IMR-90 (cell line): ENCODE results near the gene NME7. TPM values are rescaled to one million over a fixed set of nuclear protein-coding genes. Genes with fewer than 3 reads are reported as not detected.

Source experiments
- ATAC-seq: fragments of 200-7000 bp; cut with Tn5 transposase; 2 replicates; pipeline ENCODE4 v1.9.1; 2020; ENCODE audit warnings: low read depth, mild to moderate bottlenecking, moderate library complexity
- BruUV-seq: library from RNA; stranded (reverse); fragments of 400-500 nt; replicated peaks from 2 replicates; lab custom pipeline; 2021; lab: Mats Ljungman, UMichigan
- CTCF ChIA-PET: fragments of 300-600 bp; formaldehyde crosslinking; extraction: SDS; loops from one replicate; lab custom pipeline; 2021; ENCODE audit warnings: antibody characterized with exemption; lab: Yijun Ruan, JAX
- POLR2A ChIA-PET: fragments of 300-600 bp; sonication (Branson Sonifier 250); formaldehyde crosslinking; loops from one replicate; lab custom pipeline; 2022; ENCODE audit warnings: antibody characterized with exemption; ENCODE audit not compliant: unreplicated experiment; lab: Charles Lee
- DNase-seq: peaks from one replicate; pipeline ENCODE4 v3.0.0; 2013
- H2AFZ ChIP-seq: replicated peaks from 2 replicates; pipeline ENCODE3; 2013; ENCODE audit warnings: low read length, mild to moderate bottlenecking; ENCODE audit not compliant: poor library complexity
- H2AK5ac ChIP-seq: 2 replicates; pipeline ENCODE4 v1.6.1; 2013; ENCODE audit warnings: low read depth, low read length, inconsistent platforms
- H2AK9ac ChIP-seq: replicated peaks from 2 replicates; pipeline ENCODE3; 2013; ENCODE audit warnings: mild to moderate bottlenecking, low read depth, low read length, moderate library complexity; ENCODE audit not compliant: poor library complexity
- H2BK120ac ChIP-seq: 2 replicates; pipeline ENCODE4 v1.6.1; 2013; ENCODE audit warnings: low read depth, low read length, inconsistent platforms
- H2BK15ac ChIP-seq: 3 replicates; pipeline ENCODE4 v1.6.1; 2013; ENCODE audit warnings: low read depth, low read length, inconsistent platforms
- H2BK20ac ChIP-seq: 2 replicates; pipeline ENCODE4 v1.6.1; 2013; ENCODE audit warnings: low read depth, mild to moderate bottlenecking, inconsistent platforms, low read length, moderate library complexity
- H2BK5ac ChIP-seq: 2 replicates; pipeline ENCODE4 v1.6.1; 2013; ENCODE audit warnings: mild to moderate bottlenecking, low read depth, low read length, inconsistent platforms; ENCODE audit not compliant: poor library complexity, severe bottlenecking
- H3K14ac ChIP-seq: replicated peaks from 2 replicates; pipeline ENCODE4 v1.6.1; 2013; ENCODE audit warnings: low read depth, low read length, inconsistent platforms
- H3K18ac ChIP-seq: 2 replicates; pipeline ENCODE4 v1.6.1; 2013; ENCODE audit warnings: low read depth, low read length, control low read depth
- H3K23ac ChIP-seq: 2 replicates; pipeline ENCODE4 v1.6.1; 2013; ENCODE audit warnings: low read depth, low read length, inconsistent platforms
- H3K27ac ChIP-seq: 2 replicates; pipeline ENCODE4 v1.5.1; 2013; ENCODE audit warnings: mild to moderate bottlenecking, control low read depth, low read length; ENCODE audit not compliant: insufficient read depth
- H3K27me3 ChIP-seq: 2 replicates; pipeline ENCODE4 v1.6.1; 2013; ENCODE audit warnings: low read length; ENCODE audit not compliant: control insufficient read depth, insufficient read depth
- H3K36me3 ChIP-seq: 2 replicates; pipeline ENCODE4 v1.6.1; 2013; ENCODE audit warnings: low read length, mixed read lengths; ENCODE audit not compliant: control insufficient read depth, insufficient read depth
- H3K4ac ChIP-seq: 2 replicates; pipeline ENCODE4 v1.6.1; 2013; ENCODE audit warnings: low read depth, low read length, inconsistent platforms
- H3K4me1 ChIP-seq: 2 replicates; pipeline ENCODE4 v1.6.1; 2013; ENCODE audit warnings: low read length, mixed read lengths; ENCODE audit not compliant: control insufficient read depth, insufficient read depth
- H3K4me2 ChIP-seq: 2 replicates; pipeline ENCODE4 v1.6.1; 2013; ENCODE audit warnings: low read depth, mild to moderate bottlenecking, control low read depth, low read length, moderate library complexity
- H3K4me3 ChIP-seq: 2 replicates; pipeline ENCODE4 v1.5.1; 2013; ENCODE audit warnings: low read depth, mild to moderate bottlenecking, control low read depth, low read length, moderate library complexity; ENCODE audit not compliant: insufficient read depth
- H3K56ac ChIP-seq: 2 replicates; pipeline ENCODE4 v1.6.1; 2013; ENCODE audit warnings: low read length, inconsistent platforms; ENCODE audit not compliant: insufficient read depth; ENCODE audit errors: extremely low read depth
- H3K79me1 ChIP-seq, 2 experiments: 2 replicates each; pipeline ENCODE4 v1.6.1; 2013; ENCODE audit warnings: low read length in 2 of 2, inconsistent platforms in 1 of 2, low read depth in 1 of 2
- H3K9ac ChIP-seq: 2 replicates; pipeline ENCODE4 v1.6.1; 2013; ENCODE audit warnings: low read depth, low read length, control low read depth
- H3K9me1 ChIP-seq: 2 replicates; pipeline ENCODE4 v1.6.1; 2013; ENCODE audit warnings: low read length, inconsistent platforms; ENCODE audit not compliant: insufficient read depth
- H3K9me3 ChIP-seq: 2 replicates; pipeline ENCODE4 v1.6.1; 2013; ENCODE audit warnings: low read length; ENCODE audit not compliant: control insufficient read depth, insufficient read depth
- H4K20me1 ChIP-seq: 2 replicates; pipeline ENCODE4 v1.6.1; 2013; ENCODE audit warnings: low read length, inconsistent platforms; ENCODE audit not compliant: insufficient read depth
- H4K5ac ChIP-seq: 2 replicates; pipeline ENCODE4 v1.6.1; 2013; ENCODE audit warnings: mild to moderate bottlenecking, low read depth, low read length, control low read depth
- H4K8ac ChIP-seq, 2 experiments: 2 replicates each; pipeline ENCODE4 v1.6.1; 2013; ENCODE audit warnings: low read depth in 2 of 2, low read length in 2 of 2, control low read depth in 1 of 2, inconsistent platforms in 1 of 2
- H4K91ac ChIP-seq: 2 replicates; pipeline ENCODE4 v1.6.1; 2013; ENCODE audit warnings: low read depth, low read length, inconsistent platforms; ENCODE audit not compliant: insufficient read depth
- BHLHE40 ChIP-seq: fragments of 150-350 bp; IDR thresholded peaks from 2 replicates; pipeline ENCODE4 v1.6.1; 2016; ENCODE audit warnings: mild to moderate bottlenecking, low read depth, low read length
- CEBPB ChIP-seq: IDR thresholded peaks from 2 replicates; pipeline ENCODE4 v1.6.1; 2012; ENCODE audit warnings: low read depth, low read length, improper control_type of control experiment
- CTCF ChIP-seq: conservative IDR thresholded peaks from 2 replicates; pipeline ENCODE4 v1.5.1; 2012; ENCODE audit warnings: mild to moderate bottlenecking, low read depth, low read length, improper control_type of control experiment
- FOS ChIP-seq: fragments of 150-350 bp; IDR thresholded peaks from 2 replicates; pipeline ENCODE4 v1.6.1; 2016; ENCODE audit warnings: low read depth, low read length
- MAFK ChIP-seq: IDR thresholded peaks from 2 replicates; pipeline ENCODE4 v1.6.1; 2012; ENCODE audit warnings: low read depth, low read length, improper control_type of control experiment
- NFE2L2 ChIP-seq: fragments of 150-350 bp; IDR thresholded peaks from 2 replicates; pipeline ENCODE4 v1.6.1; 2016; ENCODE audit warnings: low read depth, mild to moderate bottlenecking, low read length
- RCOR1 ChIP-seq: IDR thresholded peaks from 2 replicates; pipeline ENCODE4 v1.6.1; 2012; ENCODE audit warnings: mild to moderate bottlenecking, low read length, improper control_type of control experiment; ENCODE audit not compliant: insufficient replicate concordance
- WGBS, 2 experiments: methylation state at CpG; one replicate each; pipeline versions ENCODE4 v1.1.5 to v1.1.7; 2013; ENCODE audit warnings: missing lambda C conversion rate in 2 of 2; ENCODE audit not compliant: insufficient read length in 1 of 2; ENCODE audit errors: extremely low coverage in 2 of 2; 5-methylcytosine and 5-hydroxymethylcytosine counted together
- dilution Hi-C: fragments of 300-500 bp; cut with HindIII; formaldehyde crosslinking; loops from one replicate; pipeline ENCODE4 v1.14.3; 2018; ENCODE audit warnings: low sequenced_read_pairs; ENCODE audit not compliant: unreplicated experiment
- in situ Hi-C: fragments of 300-500 bp; cut with MboI; formaldehyde crosslinking; loops from 3 replicates; pipeline ENCODE4 v1.14.3; 2019; ENCODE audit warnings: low sequenced_read_pairs, inconsistent platforms, mixed read lengths
- intact Hi-C: fragments of 100-400 bp; cut with micrococcal nuclease; formaldehyde crosslinking; loops from 2 replicates; pipeline ENCODE4 v1.10.0; 2022
- polyA plus RNA-seq, 3 experiments: library from polyadenylated mRNA; depleted of rRNA; stranded (reverse); fragments of >200 nt; gene quantifications; 2 replicates each; pipeline ENCODE4 v1.2.3, GENCODE V29; 2012; ENCODE audit warnings: low replicate concordance in 1 of 3
- total RNA-seq: library from RNA; depleted of rRNA; stranded (reverse); fragments of >200 nt; gene quantifications from 2 replicates; pipeline ENCODE4 v1.2.3, GENCODE V29; 2012

NME7 gene
- total and polyA plus RNA-seq, 2 of the 4 experiments (the other 2 are of a cell fraction), result 18.3 to 22.4 TPM

GRCh38 chr1:169363046-169363730, 4.4 kb downstream of the NME7 start:
- H3K36me3 ChIP-seq, result no peaks in the 10 kb centered on the region
- peak; percentile 79 for TF ChIP-seq FOS
- TF ChIP-seq RCOR1, result no peak
- no peak for TF ChIP-seq NFE2L2
- TF ChIP-seq CTCF, result no peak
- peak; percentile 73 for TF ChIP-seq CEBPB
- TF ChIP-seq BHLHE40, result peak; percentile 33; the same call in 1 of the 2 replicates
- TF ChIP-seq MAFK, result 0 out of 2 replicates have a peak, but pooled peaks have one; percentile 14
- peak overlapping the region; percentile 38; the same call in 1 of the 2 replicates for H2AK5ac ChIP-seq
- no peak overlapping the region for H3K9ac ChIP-seq
- peak overlapping the region; percentile 5; the same call in 1 of the 2 replicates for H3K14ac ChIP-seq
- H2AFZ ChIP-seq, result no peak overlapping the region
- H3K4me3 ChIP-seq, result no peak overlapping the region
- POLR2A ChIA-PET, result no interaction called here
- H4K5ac ChIP-seq, result no peak overlapping the region
- peaks cover 19 to 26% of the 10 kb centered on the region in 2 experiments for H3K79me1 ChIP-seq
- in situ Hi-C loops (loop anchor here (25.0 kb wide), 1 partner anchor 1026 kb away; no protein-coding TSS in a partner anchor), dilution Hi-C loops (no loop called here), intact Hi-C loops (no loop called here)
- no peaks in the 10 kb centered on the region for H4K20me1 ChIP-seq
- H3K27ac ChIP-seq, result peak overlapping the region; percentile 70
- H2AK9ac ChIP-seq, result no peak overlapping the region
- H3K23ac ChIP-seq, result no peak overlapping the region
- H3K4ac ChIP-seq, result peak overlapping the region; percentile 55
- H2BK120ac ChIP-seq, result peak overlapping the region; percentile 78
- H4K91ac ChIP-seq, result no peak overlapping the region; the same call in 1 of the 2 replicates
- peak overlapping the region; percentile 3 to 7; a peak in 3 of 4 replicates for H4K8ac ChIP-seq
- H3K9me1 ChIP-seq, result peaks cover 2% of the 10 kb centered on the region; the same call in 1 of the 2 replicates
- H3K27me3 ChIP-seq, result no peaks in the 10 kb centered on the region
- H3K18ac ChIP-seq, result no peak overlapping the region; the same call in 1 of the 2 replicates
- H3K56ac ChIP-seq, result no peak overlapping the region
- H2BK20ac ChIP-seq, result peak overlapping the region; percentile 31; the same call in 1 of the 2 replicates
- no peaks in the 10 kb centered on the region for H3K9me3 ChIP-seq
- BruUV-seq, result no TSS peak
- H2BK15ac ChIP-seq, result 0 out of 3 replicates have a peak overlapping the region, but pooled peaks have one; percentile 20
- peak overlapping the region; percentile 14; the same call in 1 of the 2 replicates for H3K4me2 ChIP-seq
- peaks cover 8% of the 10 kb centered on the region for H3K4me1 ChIP-seq
- DNase-seq (peak; percentile 94), ATAC-seq (peak; percentile 16)
- CTCF ChIA-PET, result no interaction called here
- peak overlapping the region; percentile 84 for H2BK5ac ChIP-seq
- WGBS, 2 experiments, result 0% methylated on average over 1 of the region's 5 CpGs; no CpG with 5 or more reads in 1 of the 2 experiments
